OCI-LY1 (cell line): ENCODE data around the gene MAP7.

ENCODE experiments used
- H2AFZ ChIP-seq: fragments of 200-600 bp; sonication (generic), shearing (Covaris generic); 2 replicates; pipeline ENCODE4 v1.6.0; 2014; ENCODE audit warnings: antibody characterized with exemption, mild to moderate bottlenecking, low read length
- H3F3A ChIP-seq: fragments of 200-600 bp; sonication (generic), shearing (Covaris generic); 2 replicates; pipeline ENCODE4 v1.6.0; 2014; ENCODE audit warnings: mild to moderate bottlenecking, antibody characterized with exemption, low read length, moderate library complexity; ENCODE audit not compliant: insufficient read depth
- H3K27ac ChIP-seq: fragments of 200-600 bp; sonication (generic); 2 replicates; pipeline ENCODE4 v1.5.1; 2014; ENCODE audit warnings: low read length, mixed run types, mild to moderate bottlenecking, low read depth; ENCODE audit not compliant: poor library complexity, severe bottlenecking
- H3K27me3 ChIP-seq: fragments of 200-600 bp; sonication (generic); 2 replicates; pipeline ENCODE4 v1.6.0; 2014; ENCODE audit warnings: antibody characterized with exemption, mild to moderate bottlenecking, low read length, moderate library complexity; ENCODE audit not compliant: insufficient read depth
- H3K36me3 ChIP-seq: fragments of 200-600 bp; sonication (generic); 2 replicates; pipeline ENCODE4 v1.6.1; 2014; ENCODE audit warnings: mild to moderate bottlenecking, antibody characterized with exemption, low read length, moderate library complexity, mixed read lengths; ENCODE audit not compliant: insufficient read depth
- H3K4me1 ChIP-seq: fragments of 200-600 bp; sonication (generic); 2 replicates; pipeline ENCODE4 v1.5.1; 2014; ENCODE audit warnings: mild to moderate bottlenecking, low read length, moderate library complexity; ENCODE audit not compliant: insufficient read depth, severe bottlenecking
- H3K4me2 ChIP-seq: fragments of 200-600 bp; sonication (generic), shearing (Covaris generic); 2 replicates; pipeline ENCODE4 v1.6.1; 2014; ENCODE audit warnings: low read length
- H3K4me3 ChIP-seq: fragments of 200-600 bp; sonication (generic); 2 replicates; pipeline ENCODE4 v1.5.1; 2014; ENCODE audit warnings: low read length, low read depth, mild to moderate bottlenecking, mixed read lengths; ENCODE audit not compliant: poor library complexity, severe bottlenecking
- H3K79me2 ChIP-seq: fragments of 200-600 bp; shearing (Covaris generic); 2 replicates; pipeline ENCODE4 v1.6.1; 2016; ENCODE audit warnings: mixed run types, low read length, mixed read lengths; ENCODE audit not compliant: insufficient read depth
- H3K9ac ChIP-seq: fragments of 200-600 bp; sonication (generic), shearing (Covaris generic); 2 replicates; pipeline ENCODE4 v1.6.1; 2014; ENCODE audit warnings: mild to moderate bottlenecking, low read length, mixed read lengths
- H3K9me2 ChIP-seq: fragments of 200-600 bp; sonication (generic), shearing (Covaris generic); 2 replicates; pipeline ENCODE4 v1.6.1; 2014; ENCODE audit warnings: low read depth, mild to moderate bottlenecking, low read length, mixed read lengths
- H3K9me3 ChIP-seq: fragments of 200-600 bp; shearing (Covaris generic); 2 replicates; pipeline ENCODE4 v1.6.1; 2014; ENCODE audit warnings: low read length, mixed read lengths
- H4K20me1 ChIP-seq: fragments of 200-600 bp; sonication (generic), shearing (Covaris generic); 2 replicates; pipeline ENCODE4 v1.6.0; 2016; ENCODE audit warnings: mild to moderate bottlenecking, low read length; ENCODE audit not compliant: insufficient read depth
- EZH2 ChIP-seq: fragments of 200-600 bp; sonication (generic), shearing (Covaris generic); IDR thresholded peaks from 2 replicates; pipeline ENCODE4 v1.8.0; 2017; ENCODE audit warnings: borderline replicate concordance, mixed run types, mild to moderate bottlenecking, antibody characterized with exemption, low read length, moderate library complexity, mixed read lengths
- TF ChIP-seq, protein P1 (sequence below): fragments of 200-600 bp; sonication (generic), shearing (Covaris generic); IDR thresholded peaks from 2 replicates; pipeline ENCODE4 v1.5.1; 2017; ENCODE audit warnings: mild to moderate bottlenecking, antibody characterized with exemption, low read length, moderate library complexity, mixed read lengths

The MAP7 gene

DNA sequence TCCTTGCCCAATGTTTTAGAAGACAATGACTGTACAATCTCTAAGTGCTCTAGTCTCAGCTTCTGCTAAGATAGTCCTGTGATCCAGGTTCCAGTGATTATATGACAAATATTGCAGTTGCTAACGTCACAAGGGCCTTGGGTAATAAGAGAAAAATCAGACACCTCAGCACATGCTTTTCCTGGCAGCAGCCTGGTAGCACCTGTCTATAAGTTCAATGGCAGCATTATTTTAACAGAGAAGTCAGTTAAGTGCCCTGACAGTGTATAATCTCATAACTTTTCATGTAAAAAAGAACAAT, 139.2 kb downstream of the MAP7 start:
- Histone ChIP-seq H3K27ac (no peak overlapping the region), H3K27me3 (no peaks in the 10 kb centered on the region), H3K79me2 (no peaks in the 10 kb centered on the region), H3K9me2 (no peaks in the 10 kb centered on the region), H3K4me1 (no peaks in the 10 kb centered on the region), H3K4me3 (no peak overlapping the region), H3F3A (no peaks in the 10 kb centered on the region), H3K9me3 (no peaks in the 10 kb centered on the region), H3K36me3 (no peaks in the 10 kb centered on the region), H4K20me1 (no peaks in the 10 kb centered on the region), H2AFZ (no peak overlapping the region), H3K4me2 (no peak overlapping the region), H3K9ac (no peak overlapping the region)
- no peak for TF ChIP-seq EZH2
- TF ChIP-seq, protein P1, sequence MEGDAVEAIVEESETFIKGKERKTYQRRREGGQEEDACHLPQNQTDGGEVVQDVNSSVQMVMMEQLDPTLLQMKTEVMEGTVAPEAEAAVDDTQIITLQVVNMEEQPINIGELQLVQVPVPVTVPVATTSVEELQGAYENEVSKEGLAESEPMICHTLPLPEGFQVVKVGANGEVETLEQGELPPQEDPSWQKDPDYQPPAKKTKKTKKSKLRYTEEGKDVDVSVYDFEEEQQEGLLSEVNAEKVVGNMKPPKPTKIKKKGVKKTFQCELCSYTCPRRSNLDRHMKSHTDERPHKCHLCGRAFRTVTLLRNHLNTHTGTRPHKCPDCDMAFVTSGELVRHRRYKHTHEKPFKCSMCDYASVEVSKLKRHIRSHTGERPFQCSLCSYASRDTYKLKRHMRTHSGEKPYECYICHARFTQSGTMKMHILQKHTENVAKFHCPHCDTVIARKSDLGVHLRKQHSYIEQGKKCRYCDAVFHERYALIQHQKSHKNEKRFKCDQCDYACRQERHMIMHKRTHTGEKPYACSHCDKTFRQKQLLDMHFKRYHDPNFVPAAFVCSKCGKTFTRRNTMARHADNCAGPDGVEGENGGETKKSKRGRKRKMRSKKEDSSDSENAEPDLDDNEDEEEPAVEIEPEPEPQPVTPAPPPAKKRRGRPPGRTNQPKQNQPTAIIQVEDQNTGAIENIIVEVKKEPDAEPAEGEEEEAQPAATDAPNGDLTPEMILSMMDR = no peak

DNA sequence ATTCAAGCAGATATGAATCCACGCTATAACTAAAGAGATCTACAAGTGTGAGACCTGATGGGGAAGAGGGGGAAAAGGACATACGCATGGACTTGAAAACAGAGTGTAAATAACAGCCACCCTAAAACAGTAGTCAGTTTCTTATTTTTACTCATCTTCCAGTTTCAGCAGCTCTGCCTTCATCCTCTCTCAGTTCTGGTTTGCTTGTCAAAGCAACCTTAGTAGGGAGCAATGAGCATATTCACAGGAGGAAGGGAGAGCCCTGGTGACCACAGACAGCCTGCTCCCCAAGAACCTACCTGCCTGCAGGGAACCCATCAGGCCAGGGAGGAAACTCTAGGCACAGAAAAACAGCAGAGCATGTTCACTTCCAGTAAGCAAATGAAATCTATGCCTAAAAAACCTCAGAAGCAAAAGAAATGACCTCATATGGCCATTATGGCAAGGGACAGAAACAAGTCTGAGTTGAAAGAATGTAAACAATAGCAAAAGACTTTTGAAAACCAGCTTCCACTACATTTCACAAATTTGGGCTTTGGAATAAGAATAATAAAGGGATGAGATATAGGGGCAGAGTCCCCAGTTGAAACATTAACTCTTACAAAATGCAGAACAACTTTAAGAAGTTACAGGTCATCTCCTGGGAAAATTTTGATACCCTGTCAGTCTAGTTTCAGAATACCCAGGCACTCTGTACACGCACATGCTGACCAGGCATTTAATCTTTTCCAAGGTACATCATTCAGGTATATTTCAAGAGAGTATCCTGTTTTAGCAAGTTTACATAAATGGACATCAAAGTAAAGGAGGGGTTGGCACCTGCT, 139.8 kb downstream of the MAP7 start:
- no peaks in the 10 kb centered on the region for H3F3A ChIP-seq
- H3K79me2 ChIP-seq = no peaks in the 10 kb centered on the region
- no peak overlapping the region for H3K27ac ChIP-seq
- TF ChIP-seq, protein P1 = no peak
- no peak for TF ChIP-seq EZH2
- no peaks in the 10 kb centered on the region for H3K4me1 ChIP-seq
- H3K9me2 ChIP-seq = no peaks in the 10 kb centered on the region
- no peaks in the 10 kb centered on the region for H3K27me3 ChIP-seq
- no peaks in the 10 kb centered on the region for H3K36me3 ChIP-seq
- H2AFZ ChIP-seq = no peak overlapping the region
- H4K20me1 ChIP-seq = no peaks in the 10 kb centered on the region
- H3K4me3 ChIP-seq = no peak overlapping the region
- no peaks in the 10 kb centered on the region for H3K9me3 ChIP-seq
- H3K9ac ChIP-seq = no peak overlapping the region
- H3K4me2 ChIP-seq = no peak overlapping the region

DNA sequence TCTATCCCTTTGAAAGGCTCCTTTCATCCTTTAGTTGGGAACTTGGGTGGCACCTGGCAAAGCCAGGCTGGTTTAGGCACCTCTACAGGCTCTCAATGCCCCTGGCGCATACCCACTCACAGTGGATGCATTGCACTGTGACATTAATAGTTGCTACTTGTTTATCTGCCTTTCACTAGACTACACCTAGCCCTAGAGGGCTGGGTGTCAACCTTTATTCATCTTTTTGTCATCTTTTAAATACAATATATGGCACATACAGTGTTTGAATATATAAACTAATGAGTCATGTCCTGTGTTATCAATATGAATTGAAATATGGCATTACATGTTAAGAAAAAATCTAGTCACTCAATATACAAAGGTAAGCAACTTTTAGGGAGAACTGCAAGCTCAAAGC, 140.6 kb downstream of the MAP7 start:
- no peaks in the 10 kb centered on the region for H3K9me3 ChIP-seq
- TF ChIP-seq EZH2 = no peak
- TF ChIP-seq, protein P1 = no peak
- no peaks in the 10 kb centered on the region for H3K4me1 ChIP-seq
- H4K20me1 ChIP-seq = no peaks in the 10 kb centered on the region
- H3K4me2 ChIP-seq = no peak overlapping the region
- H3K4me3 ChIP-seq = no peak overlapping the region
- H3K79me2 ChIP-seq = no peaks in the 10 kb centered on the region
- no peaks in the 10 kb centered on the region for H3F3A ChIP-seq
- no peak overlapping the region for H3K9ac ChIP-seq
- H3K27ac ChIP-seq = no peak overlapping the region
- H3K9me2 ChIP-seq = no peaks in the 10 kb centered on the region
- H3K27me3 ChIP-seq = no peaks in the 10 kb centered on the region
- no peak overlapping the region for H2AFZ ChIP-seq
- H3K36me3 ChIP-seq = no peaks in the 10 kb centered on the region
